ENCODE data around the gene MFN1.
A peak's percentile ranks its signal among the peaks of the same experiment; 100 is the strongest.

The MFN1 gene

GRCh38 chr3:179347345-179348194 lies at the start of gene MFN1 (continued):
- no peak for TF ChIP-seq MYNN (tag by site-specific recombination; IDR thresholded peaks at IDR 0.05; ENCODE audit: borderline replicate concordance)
- TF ChIP-seq ZNF513 (tag by site-specific recombination; IDR thresholded peaks at IDR 0.05) = no peak
- TF ChIP-seq ZNF398 (tag by site-specific recombination; IDR thresholded peaks at IDR 0.05) = peak; percentile 54; the same call in 1 of the 2 replicates
- no peak for TF ChIP-seq ZNF114 (tag by site-specific recombination; IDR thresholded peaks at IDR 0.05)
- peak; percentile 23; the same call in 1 of the 2 replicates for TF ChIP-seq ZBTB20 (tag by site-specific recombination; IDR thresholded peaks at IDR 0.05)
- TF ChIP-seq TCF7L2 (IDR thresholded peaks at IDR 0.05; ENCODE audit: borderline replicate concordance, low read depth, low read length) = no peak
- TF ChIP-seq ZNF112 (tag by site-specific recombination; IDR thresholded peaks at IDR 0.05) = no peak
- TF ChIP-seq ZNF600 (tag by site-specific recombination; IDR thresholded peaks at IDR 0.05) = no peak
- TF ChIP-seq ZBTB26 (tag by site-specific recombination; optimal IDR thresholded peaks at IDR 0.05) = peak; percentile 33
- TF ChIP-seq ZNF654 (tag by site-specific recombination; IDR thresholded peaks at IDR 0.05; ENCODE audit: low read depth) = no peak
- TF ChIP-seq ZNF610 (tag by site-specific recombination; IDR thresholded peaks at IDR 0.05; ENCODE audit: borderline replicate concordance) = no peak
- TF ChIP-seq OVOL3 (tag by site-specific recombination; IDR thresholded peaks at IDR 0.05) = no peak
- TF ChIP-seq ZNF449 (tag by site-specific recombination; IDR thresholded peaks at IDR 0.05) = no peak
- no peak for TF ChIP-seq GFI1B (tag by site-specific recombination; IDR thresholded peaks at IDR 0.05)
- TF ChIP-seq KLF7 (tag by site-specific recombination; IDR thresholded peaks at IDR 0.05; ENCODE audit: borderline replicate concordance) = no peak
- TF ChIP-seq ELK4 (IDR thresholded peaks at IDR 0.05; ENCODE audit: borderline replicate concordance, low read depth, low read length) = no peak
- TF ChIP-seq KLF16 (tag by site-specific recombination; IDR thresholded peaks at IDR 0.05) = no peak
- TF ChIP-seq ZNF223 (tag by site-specific recombination; IDR thresholded peaks at IDR 0.05) = no peak
- TF ChIP-seq ZEB2 (tag by site-specific recombination; IDR thresholded peaks at IDR 0.05) = no peak
- peak; percentile 91 for TF ChIP-seq PRDM4 (tag by site-specific recombination; IDR thresholded peaks at IDR 0.05)
- peak; percentile 80 for TF ChIP-seq IKZF3 (tag by site-specific recombination; IDR thresholded peaks at IDR 0.05)
- peak; percentile 61 for TF ChIP-seq EGR2 (tag by site-specific recombination; IDR thresholded peaks at IDR 0.05; ENCODE audit: low read depth)
- TF ChIP-seq HOXA7 (CRISPR knock-in tag; IDR thresholded peaks at IDR 0.05; ENCODE audit: borderline replicate concordance) = no peak
- no peak for TF ChIP-seq ZBTB48 (tag by site-specific recombination; IDR thresholded peaks at IDR 0.05)
- no peak for TF ChIP-seq ZNF776 (tag by site-specific recombination; IDR thresholded peaks at IDR 0.05; ENCODE audit: borderline replicate concordance)
- TF ChIP-seq BCL11A (tag by site-specific recombination; IDR thresholded peaks at IDR 0.05; ENCODE audit: low read depth) = no peak
- TF ChIP-seq ZNF157 (tag by site-specific recombination; IDR thresholded peaks at IDR 0.05) = no peak
- no peak for TF ChIP-seq ZNF24 (tag by site-specific recombination; IDR thresholded peaks at IDR 0.05)
- TF ChIP-seq ZNF76 (tag by site-specific recombination; IDR thresholded peaks at IDR 0.05; ENCODE audit: borderline replicate concordance, low read depth) = no peak
- TF ChIP-seq ZNF23 (tag by site-specific recombination; IDR thresholded peaks at IDR 0.05; ENCODE audit: borderline replicate concordance) = no peak
- no peak for TF ChIP-seq ZNF248 (tag by site-specific recombination; IDR thresholded peaks at IDR 0.05)
